Medulla oblongata (tissue), 1 donor: ENCODE measurements around the gene TMEM38A.

Experiments
- DNase-seq: peaks from one replicate; pipeline ENCODE4 v3.0.0-alpha.2; 2015; ENCODE audit errors: extremely low spot score

TMEM38A gene, protein sequence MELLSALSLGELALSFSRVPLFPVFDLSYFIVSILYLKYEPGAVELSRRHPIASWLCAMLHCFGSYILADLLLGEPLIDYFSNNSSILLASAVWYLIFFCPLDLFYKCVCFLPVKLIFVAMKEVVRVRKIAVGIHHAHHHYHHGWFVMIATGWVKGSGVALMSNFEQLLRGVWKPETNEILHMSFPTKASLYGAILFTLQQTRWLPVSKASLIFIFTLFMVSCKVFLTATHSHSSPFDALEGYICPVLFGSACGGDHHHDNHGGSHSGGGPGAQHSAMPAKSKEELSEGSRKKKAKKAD

DNA sequence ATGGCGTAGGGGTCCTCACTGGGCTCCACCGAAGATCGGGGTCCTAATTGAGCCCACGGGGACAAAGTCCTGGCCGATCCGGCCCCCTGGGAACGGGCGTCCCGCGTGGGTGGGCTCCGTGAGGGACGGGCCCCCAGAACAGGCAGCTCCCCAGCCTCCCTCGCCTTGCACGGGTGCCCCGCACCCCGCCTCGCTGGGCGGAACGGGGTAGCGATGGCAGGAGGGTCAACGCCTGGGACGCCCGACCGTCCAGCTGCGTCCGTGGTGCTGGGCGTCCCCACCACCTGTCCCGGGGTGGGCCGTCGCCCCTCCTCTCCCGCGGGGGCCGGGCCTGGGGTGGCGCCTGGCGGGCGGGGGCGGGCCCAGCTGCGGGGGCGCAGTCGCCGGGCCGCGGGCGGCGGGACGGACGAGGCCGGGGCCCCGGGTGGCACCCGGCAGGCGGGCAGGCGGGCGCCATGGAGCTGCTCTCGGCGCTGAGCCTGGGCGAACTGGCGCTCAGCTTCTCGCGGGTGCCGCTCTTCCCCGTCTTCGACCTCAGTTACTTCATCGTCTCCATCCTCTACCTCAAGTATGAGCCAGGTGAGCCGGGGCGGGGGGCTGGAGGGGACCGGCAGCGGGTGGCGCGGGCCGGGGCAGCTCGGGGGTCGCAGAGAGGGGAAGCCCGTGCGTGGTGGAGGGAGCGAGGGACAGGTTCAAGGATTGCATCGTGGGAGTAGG lies at the start of gene TMEM38A:
Gene TMEM38A, plus strand, starts transcription at position 377 of the 717 bp plus-strand sequence. Its CDS starts 79 bp downstream, at position 456.
- peak; percentile 27 for DNase-seq

DNA sequence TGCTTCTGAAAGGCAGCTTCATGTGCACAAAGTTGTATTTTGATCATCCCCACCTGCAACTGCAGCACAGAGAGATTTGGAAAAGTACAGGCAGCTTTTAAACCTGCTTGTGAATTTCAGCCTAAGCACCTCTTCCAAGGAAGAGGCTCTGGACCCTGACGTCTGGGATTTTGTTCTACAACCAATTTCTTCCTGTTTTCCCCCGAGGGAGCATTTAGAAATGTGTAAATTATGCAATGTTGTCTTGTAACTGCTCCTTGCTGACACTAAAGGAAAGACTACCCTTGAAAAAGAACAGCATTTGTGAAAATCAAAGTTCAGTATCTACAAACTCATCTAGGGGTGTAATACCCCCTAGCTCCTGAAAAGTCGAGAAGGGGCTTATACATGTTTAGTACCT lies 48.3 kb upstream of the TMEM38A start:
- DNase-seq = no peak

DNA sequence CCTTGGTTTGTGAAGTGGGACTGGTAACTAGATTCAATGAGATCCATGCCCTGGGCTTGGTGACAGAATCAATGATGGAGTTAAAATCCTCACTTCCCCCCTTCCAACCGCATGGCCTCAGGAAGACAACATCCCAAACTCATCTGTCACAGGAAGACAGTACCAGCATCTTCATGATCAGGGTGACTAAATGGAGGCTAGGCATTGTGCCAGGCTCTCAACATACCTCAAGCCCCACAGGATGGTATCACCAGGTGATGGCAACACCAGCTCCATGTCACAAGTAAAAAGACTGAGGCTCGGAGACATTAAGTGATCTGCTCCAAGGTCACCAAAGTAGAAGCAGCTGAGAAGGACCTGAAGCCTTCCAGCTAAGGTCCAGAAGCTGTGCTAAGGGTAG lies 47.1 kb upstream of the TMEM38A start:
- no peak for DNase-seq

DNA sequence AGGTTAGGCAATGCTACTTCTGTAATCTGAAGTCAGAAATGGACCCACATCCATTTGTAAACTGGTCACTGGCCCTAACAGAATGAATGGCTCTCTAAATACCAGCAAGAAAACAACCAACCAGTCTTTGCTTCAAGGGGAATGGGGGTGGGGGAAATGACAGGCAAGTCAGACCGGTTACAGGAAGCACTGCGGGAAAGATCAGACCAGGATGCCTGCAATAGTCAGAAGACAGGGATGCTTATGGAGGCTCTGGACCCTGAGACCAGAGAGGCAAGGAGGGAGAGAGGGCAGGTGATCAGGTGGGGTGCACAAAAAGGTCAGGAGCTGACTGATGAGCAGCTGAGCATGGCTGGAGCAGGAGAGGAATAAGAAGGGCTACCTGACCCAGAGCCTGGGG lies 46.0 kb upstream of the TMEM38A start:
- peak; percentile 29 for DNase-seq

DNA sequence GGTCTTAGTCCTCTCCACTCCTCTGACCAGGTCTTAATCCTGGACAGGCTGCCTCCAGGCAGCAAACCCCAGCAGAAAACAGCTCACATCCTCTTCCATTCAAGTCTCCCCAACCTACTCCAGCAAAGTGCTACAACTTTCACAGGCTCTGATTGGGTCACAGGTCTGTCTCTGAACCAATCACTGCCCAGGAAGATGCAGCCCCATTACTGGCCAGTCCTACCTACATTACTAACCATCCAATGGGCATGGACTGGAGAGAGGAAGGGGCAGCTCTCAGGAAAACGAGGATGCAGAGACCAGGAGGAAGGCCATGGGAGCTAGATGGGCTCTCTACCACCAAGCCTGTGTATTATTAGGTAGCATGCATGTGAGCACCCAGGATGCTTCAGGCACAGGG lies 45.1 kb upstream of the TMEM38A start:
- DNase-seq = no peak

DNA sequence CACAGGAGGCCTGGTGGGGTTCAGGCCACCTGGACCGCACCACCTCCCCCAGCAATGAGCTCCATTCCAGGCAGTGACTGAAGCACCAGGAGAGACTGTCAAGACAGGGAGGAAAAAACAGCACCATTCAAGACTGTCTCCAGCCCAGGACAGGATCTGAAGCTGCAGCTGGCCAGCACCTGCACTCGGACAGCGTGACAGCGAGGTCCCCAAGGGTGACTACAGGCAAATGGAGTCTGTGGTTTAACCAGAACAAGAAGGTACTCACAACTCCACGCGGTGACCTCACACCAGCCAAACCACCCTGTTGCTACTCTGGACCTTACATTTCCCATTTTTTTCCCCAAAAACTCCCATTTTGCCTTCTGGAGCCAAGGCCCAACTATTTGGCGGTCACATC lies 42.7 kb upstream of the TMEM38A start:
- no peak for DNase-seq

DNA sequence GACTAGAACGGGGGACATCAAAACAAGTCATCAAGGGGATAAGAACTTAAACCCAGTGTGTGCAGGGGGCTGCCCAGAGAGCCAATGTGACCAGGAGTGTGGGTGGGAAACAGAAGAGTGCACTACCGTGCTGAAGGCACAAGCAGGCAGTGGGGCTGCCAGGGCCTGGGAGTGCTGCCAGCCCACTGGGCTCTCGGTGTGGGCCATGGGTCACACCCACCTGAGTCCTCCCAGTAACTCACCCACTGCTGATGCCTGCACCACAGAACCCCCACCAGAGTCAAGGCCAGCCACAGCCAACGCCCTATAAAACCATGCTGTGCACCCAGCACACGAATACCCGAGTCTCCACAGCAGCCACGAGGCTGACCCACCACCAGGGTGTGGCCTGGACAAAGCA lies 41.5 kb upstream of the TMEM38A start:
- no peak for DNase-seq

DNA sequence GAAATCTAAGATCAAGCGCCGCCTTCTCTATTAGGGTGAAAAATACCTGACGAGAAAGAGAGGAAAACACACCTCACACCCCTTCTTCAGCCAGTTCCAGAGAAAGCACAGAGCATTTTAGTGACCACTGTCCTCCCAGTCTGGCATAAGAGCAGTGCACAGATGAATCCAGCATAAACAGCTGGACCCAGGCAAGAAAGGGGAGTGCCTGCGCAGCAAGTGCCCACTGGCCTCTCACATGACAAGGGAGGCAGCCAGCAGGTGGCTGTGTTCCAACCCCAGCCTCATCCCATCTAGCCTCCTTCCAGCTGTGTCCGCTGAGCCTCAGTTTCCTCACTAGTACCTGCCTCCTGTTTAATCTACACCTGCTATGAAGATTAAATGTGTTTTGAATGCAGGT lies 40.9 kb upstream of the TMEM38A start:
- no peak for DNase-seq

DNA sequence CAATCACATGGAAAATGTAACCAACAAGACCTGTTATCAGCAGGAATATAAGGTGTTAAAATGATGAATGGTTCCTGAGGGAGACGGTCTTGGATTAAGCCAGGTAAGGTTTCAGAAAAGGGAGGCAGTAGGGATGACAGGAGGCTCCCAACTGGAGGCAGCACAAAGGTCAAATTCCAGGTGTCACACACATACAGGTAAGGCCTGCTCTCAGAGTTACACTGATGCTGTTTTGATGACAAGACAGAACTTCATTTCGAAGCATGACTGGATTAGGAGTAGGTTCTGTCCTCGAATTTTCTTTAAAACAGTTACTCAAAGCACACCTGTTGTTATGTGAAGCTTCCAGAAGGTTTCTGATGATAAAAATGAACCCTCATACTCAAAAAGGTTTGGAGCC lies 40.4 kb upstream of the TMEM38A start:
- no peak for DNase-seq

DNA sequence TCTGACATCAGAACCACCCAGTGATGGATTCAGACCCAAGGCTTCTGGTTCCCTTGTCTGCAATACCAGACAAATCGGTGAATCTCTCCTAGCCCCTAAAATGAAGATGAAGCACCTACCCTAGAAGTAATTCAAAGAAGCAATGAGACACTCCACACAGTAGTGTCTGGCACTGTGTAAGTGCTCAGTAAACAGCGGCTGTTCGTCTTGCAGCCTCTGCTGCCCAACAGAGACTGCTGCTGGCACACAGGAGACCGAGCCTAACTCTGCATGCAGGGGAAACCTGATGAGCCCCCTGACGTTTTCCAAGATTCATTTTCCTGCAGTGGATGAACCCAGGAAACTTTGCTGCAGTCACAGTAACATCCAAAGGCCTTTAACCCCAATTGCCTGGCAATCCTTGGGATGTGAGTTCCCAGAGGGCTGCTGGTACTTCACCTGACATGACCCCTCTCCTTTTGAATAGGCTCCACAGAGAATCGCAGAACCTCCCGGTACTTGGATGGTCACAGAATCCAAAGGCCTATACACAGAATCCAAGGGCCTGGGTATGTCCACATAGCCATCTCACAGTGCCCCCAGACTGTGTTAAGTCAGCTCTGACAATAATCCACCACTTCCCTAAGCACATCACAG lies 39.7 kb upstream of the TMEM38A start:
- no peak for DNase-seq

DNA sequence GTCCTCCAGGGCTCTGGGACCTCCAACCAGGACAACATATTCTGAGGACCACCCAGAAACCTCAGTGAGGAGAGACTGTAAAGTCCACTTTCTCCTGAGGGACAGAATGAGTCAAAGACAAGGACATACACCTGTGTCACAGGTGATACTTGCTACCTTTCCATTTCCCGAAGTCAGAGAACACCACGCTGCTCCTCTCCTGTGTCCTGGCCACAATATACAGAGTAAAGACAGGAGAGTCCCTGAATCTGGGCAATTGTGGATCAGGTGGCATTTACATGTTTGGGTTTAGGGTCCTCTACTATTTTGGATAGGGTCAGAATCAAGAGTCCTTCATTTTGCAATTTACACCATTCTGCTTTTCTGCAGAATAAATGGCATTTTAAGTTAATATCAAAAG lies 37.9 kb upstream of the TMEM38A start:
- no peak for DNase-seq

DNA sequence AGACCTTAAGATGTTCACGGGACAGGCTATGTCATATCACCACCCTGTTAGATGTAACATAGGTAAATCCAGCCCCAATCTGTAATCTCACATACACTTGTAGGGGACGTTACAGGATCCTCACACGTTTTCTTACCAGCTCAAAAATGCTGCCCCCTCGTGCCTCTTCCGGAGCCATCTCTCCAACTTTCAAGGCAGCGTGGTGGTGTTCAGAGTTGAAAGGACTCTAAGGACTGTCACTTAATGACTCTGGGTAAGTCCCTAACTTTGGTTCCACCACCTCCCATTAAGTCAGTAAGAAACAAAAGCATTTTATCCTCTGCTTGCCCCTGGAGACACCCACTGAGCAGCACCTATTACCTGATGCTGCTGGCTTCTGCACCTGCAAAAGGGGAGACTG lies 37.4 kb upstream of the TMEM38A start:
- DNase-seq = no peak

DNA sequence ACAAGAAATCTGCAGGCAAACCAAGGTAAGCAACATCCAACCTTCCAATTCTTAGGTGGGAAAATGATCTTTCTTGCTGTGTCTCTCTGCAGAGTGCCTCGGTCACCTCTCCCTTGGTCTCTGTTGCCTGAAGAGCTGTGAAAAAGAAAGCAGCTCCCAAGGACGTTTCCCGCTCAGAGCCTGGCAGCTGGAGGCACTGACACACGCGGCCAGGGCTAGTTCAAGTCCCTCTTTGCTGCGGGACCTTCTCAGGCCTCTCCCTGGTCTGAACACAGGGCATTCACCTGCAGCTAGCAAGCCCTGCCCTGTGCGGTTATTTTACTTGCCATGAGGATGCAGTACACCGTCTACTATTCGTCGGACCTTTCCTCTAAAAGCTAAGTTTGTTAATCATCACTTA lies 36.7 kb upstream of the TMEM38A start:
- no peak for DNase-seq

DNA sequence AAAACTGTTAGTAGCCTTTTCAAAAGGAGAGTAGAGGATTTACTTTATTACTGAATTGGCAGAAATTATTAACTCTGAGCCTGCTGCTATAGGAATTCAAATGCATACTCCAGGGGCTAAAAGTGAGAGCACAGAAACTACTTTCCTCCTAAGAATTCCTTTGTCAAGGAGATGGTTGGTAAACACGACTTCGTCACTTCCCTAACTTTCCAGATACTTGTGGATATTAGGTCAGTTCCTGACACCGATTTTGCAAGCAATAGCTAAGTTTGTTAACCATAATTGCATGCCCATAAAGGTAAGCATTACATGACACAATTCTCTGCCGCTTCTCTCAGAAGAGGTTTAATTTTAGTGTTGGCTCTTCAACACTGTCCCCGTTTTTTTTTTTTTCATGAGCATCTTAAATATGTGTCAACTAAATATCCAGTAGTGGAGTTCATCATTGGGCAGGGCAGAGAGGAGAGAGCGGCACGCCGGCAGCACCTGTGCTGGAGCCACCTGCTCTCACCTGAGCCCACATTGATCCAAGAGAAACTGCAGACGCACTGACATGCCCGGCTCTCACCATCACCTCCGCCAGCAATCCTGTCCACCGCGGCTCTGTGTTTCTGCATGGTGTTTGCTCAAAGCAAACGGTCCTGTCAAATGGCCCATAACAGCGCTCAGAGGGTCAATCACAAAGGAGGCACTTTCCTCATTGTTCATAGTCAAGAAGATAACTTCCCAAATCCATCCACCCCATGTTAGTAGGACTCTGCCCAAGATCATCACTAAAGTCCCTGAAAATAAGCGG lies 35.6 kb upstream of the TMEM38A start:
- DNase-seq = no peak

DNA sequence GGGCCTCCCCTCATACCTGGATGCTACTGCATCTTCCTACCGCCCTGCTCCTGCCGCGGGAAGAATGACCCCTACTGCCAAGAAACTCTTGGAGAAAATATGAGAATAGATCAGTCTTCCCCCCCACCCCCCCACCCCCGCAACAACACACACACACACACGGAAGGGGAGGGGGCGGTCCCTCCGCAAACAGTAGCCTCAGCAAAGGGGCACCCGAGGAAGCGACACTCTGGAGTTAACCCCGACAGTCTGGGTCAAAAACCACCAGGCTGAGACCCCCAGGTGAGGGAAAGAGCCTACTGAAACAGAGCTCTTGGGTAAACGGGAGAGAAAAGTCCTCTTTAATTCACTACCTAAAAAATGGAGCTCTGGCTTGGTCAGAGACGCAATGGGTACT lies 34.1 kb upstream of the TMEM38A start:
- DNase-seq = no peak

DNA sequence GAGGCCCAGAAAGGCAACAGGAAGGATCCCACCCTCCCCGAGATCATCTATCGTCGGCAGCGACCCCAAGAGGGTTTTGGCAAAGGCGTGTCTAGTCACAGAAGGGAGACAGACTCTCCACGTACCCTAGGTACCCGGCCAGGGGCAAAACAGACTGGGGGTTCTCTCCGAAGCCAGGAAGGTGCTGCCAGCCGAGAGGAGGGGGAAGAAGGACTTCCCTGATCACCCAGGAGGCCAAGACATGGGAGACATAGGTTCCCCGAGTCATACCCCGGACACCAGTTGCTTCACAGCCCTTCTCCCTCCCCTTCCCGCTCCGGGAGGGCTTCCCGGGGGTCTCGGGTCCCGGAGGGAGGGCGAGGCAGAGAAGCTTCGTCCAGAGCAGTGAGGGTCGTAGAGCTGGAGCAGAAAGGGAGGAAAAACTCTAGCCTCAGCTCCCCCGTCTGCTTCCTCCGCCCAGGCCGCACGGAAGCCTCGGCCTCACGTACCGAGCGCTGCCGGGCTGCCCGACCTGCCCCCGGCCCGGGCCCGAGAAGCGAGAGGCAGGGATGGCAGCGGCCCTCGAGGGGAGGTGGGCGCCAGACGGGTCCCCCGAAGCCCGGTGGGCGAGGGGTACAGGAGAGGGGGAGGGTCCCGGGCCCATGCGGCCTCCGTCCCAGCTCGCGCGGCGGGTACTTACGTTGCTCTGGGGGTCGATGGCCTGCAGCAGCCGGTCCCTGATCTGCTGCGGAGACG lies 33.6 kb upstream of the TMEM38A start:
- DNase-seq = no peak

DNA sequence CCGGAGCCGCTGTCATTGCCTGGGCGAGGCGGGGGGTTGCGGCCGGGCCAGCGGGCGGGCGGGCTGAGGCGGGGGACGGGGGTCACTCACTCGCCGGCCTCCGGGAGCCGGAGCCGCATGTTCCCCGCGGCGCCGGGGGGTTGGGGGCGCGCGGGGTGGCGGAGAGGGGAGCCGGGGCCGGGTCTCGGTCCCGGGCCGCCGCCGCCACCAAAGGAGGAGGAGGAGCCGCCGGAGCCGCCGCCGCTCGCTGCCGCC lies 33.1 kb upstream of the TMEM38A start:
- no peak for DNase-seq

DNA sequence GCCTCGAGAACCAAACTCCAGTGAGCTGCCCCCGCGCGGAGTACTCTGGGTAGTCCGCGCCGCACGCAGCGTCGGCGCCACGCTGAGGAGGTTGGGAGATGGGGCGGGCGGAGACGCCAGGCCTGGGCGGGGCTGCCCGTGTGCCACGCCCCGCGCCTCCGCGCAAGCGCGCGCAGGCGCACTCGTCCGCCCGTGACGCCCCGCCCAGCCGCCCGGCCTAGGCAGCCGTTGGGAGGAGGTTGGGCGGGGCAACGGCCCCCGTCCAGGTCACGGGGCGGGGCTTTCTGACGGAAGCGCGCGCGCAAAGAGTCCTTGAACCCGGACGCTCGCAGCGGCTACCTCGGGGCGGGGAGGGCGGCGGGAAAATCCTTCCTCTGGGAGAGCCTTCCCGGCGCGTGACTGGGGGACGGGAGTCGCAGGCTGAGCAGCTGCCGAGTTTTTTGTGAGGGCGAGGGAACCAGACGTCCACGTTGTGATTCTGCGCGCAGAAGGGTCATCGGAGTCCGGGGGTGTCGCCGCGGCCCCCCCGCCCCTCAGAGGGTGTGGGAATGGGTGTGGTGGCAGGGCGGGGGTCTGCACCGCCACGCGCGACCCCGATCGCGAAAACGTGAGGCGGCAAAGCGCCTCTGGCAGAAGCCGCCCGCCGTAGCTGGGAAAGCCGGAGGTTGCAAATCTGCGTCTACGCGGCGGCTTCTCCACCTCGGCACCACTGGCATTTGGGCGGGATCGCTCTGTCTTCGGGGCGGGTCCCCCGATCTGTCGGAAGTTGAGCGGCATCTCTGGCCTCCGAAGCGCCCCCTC lies 32.6 kb upstream of the TMEM38A start, which contains the start of gene MED26:
Gene MED26, minus strand, starts transcription at position 22 of the 801 bp plus-strand sequence. CDS start 261 bp downstream, outside the sequence.
- peak; percentile 96 for DNase-seq

DNA sequence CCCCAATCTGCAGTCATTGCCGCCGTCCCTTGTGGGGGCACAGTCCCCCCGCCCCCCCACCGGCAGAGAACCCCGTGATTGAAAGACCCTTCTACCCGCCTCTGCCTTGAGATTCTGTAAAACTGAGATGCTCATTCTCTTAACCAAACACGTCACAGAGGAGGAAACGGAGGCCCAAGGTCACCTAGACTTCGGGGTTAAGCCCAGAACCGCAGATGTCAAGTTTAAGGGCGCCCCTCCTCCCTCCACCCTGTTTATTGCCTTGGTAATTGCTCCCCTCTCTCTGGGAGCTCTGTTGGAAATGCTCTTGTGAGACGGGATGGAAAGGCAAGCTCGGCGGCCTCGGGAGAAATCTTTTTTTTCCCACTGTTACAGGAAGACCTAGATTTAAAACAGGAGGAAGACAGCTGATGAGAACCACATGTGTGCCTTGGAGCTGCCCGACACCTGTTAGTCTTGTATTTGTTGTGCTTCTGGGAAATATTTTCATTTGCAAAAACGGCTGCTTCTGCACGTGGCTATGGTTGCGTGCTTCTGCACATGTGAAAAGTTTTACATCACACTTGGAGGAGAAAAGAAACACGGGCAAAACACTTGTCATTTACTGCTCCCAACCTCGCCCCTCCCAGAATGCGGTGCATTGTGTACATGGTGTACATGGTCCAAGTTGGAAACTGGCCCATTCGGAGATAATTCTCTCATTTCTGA lies 31.8 kb upstream of the TMEM38A start:
- DNase-seq = no peak

DNA sequence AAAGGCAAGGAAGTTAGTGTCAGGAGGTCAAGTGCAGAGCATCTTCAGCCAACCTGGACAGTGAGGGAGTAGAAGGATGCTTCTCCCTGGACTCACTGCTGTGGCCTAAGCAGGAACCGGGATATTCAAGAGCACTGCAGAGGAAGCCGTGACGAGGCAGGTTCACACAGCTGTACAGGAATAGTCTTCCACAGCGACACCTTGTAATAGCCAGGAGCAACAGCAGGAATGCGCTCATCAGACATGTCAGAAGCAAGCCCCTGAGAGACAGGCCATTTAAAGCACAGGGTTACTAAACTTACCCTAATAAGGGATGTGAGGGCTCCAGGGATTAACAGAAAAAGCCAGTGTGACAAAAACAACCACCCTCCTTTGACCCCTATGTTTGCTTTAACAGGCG lies 29.5 kb upstream of the TMEM38A start:
- DNase-seq = no peak
